H1 (cell line): ENCODE results near the gene MYRIP. TPM values are rescaled to one million over a fixed set of nuclear protein-coding genes. Genes with fewer than 3 reads are reported as not detected.

Experiments
- CTCF ChIA-PET: fragments of 300-600 bp; sonication (Branson Sonifier 250); formaldehyde crosslinking; loops from one replicate; lab custom pipeline; 2021; ENCODE audit not compliant: partially characterized antibody; lab: Charles Lee
- POLR2A ChIA-PET: fragments of 300-600 bp; sonication (Branson Sonifier 250); formaldehyde crosslinking; loops from one replicate; lab custom pipeline; 2021; ENCODE audit warnings: inconsistent platforms; ENCODE audit not compliant: partially characterized antibody; lab: Charles Lee
- DNase-seq, 2 experiments: peaks; one replicate each; pipeline versions ENCODE4 v3.0.0 to v3.0.0-alpha.2; 2010 to 2022; ENCODE audit warnings: low spot score in 2 of 2, low read depth in 1 of 2, mixed read lengths in 1 of 2
- FAIRE-seq: peaks from 2 replicates; lab custom pipeline; 2011; peaks lifted over from hg19 to GRCh38; lab: Jason Lieb, UNC
- H2AFZ ChIP-seq: 2 replicates; pipeline ENCODE4 v1.8.1; 2012; ENCODE audit warnings: low read length, inconsistent platforms
- H2AK5ac ChIP-seq: 2 replicates; pipeline ENCODE4 v1.6.1; 2013; ENCODE audit warnings: low read depth, low read length
- H2BK120ac ChIP-seq: replicated peaks from 2 replicates; pipeline ENCODE3; 2013; ENCODE audit warnings: low read depth, low read length, inconsistent platforms
- H2BK12ac ChIP-seq: 2 replicates; pipeline ENCODE4 v1.6.1; 2013; ENCODE audit warnings: low read depth, low read length
- H2BK15ac ChIP-seq: 2 replicates; pipeline ENCODE4 v1.6.1; 2013; ENCODE audit warnings: low read length
- H2BK20ac ChIP-seq: 2 replicates; pipeline ENCODE4 v1.6.1; 2013; ENCODE audit warnings: low read length
- H2BK5ac ChIP-seq: 2 replicates; pipeline ENCODE4 v1.6.1; 2013; ENCODE audit warnings: low read depth, low read length
- H3K14ac ChIP-seq: 2 replicates; pipeline ENCODE4 v1.6.1; 2013; ENCODE audit warnings: inconsistent platforms; ENCODE audit not compliant: insufficient read length
- H3K18ac ChIP-seq: 2 replicates; pipeline ENCODE4 v1.6.1; 2013; ENCODE audit warnings: low read length; ENCODE audit errors: extremely low read depth
- H3K23ac ChIP-seq: 2 replicates; pipeline ENCODE4 v1.6.1; 2013; ENCODE audit warnings: inconsistent platforms; ENCODE audit not compliant: insufficient read length
- H3K23me2 ChIP-seq: 2 replicates; pipeline ENCODE4 v1.6.1; 2013; ENCODE audit warnings: low read depth, low read length
- H3K27ac ChIP-seq: 2 replicates; pipeline ENCODE4 v1.6.1; 2011; ENCODE audit warnings: low read depth, low read length, inconsistent platforms
- H3K27me3 ChIP-seq, 4 experiments: replicated peaks in 1 of 4; 1 replicate in 1 of 4; 2 replicates in 3 of 4; pipeline versions ENCODE4 v1.6.1 to v1.8.1; 2011 to 2013; ENCODE audit warnings: low read length in 3 of 4, mild to moderate bottlenecking in 3 of 4, inconsistent platforms in 2 of 4, mixed read lengths in 2 of 4, moderate library complexity in 1 of 4; ENCODE audit not compliant: control insufficient read depth in 3 of 4, insufficient read depth in 3 of 4; ENCODE audit errors: extremely low read depth in 1 of 4
- H3K36me3 ChIP-seq, 4 experiments: 2 replicates each; pipeline versions ENCODE4 v1.6.1 to v1.8.1; 2011 to 2013; ENCODE audit warnings: mild to moderate bottlenecking in 4 of 4, low read length in 3 of 4, moderate library complexity in 2 of 4, control low read depth in 1 of 4, inconsistent platforms in 1 of 4; ENCODE audit not compliant: insufficient read depth in 4 of 4, control insufficient read depth in 2 of 4
- H3K4ac ChIP-seq: replicated peaks from 2 replicates; pipeline ENCODE3; 2013; ENCODE audit warnings: low read length, low read depth, mixed read lengths, inconsistent platforms; ENCODE audit not compliant: insufficient read length
- H3K4me1 ChIP-seq, 4 experiments: replicated peaks in 1 of 4; 1 replicate in 1 of 4; 2 replicates in 3 of 4; pipeline versions ENCODE4 v1.6.1 to v1.8.1; 2011 to 2013; ENCODE audit warnings: low read length in 3 of 4, inconsistent platforms in 2 of 4, mixed read lengths in 1 of 4; ENCODE audit not compliant: insufficient read depth in 4 of 4, control insufficient read depth in 3 of 4
- H3K4me2 ChIP-seq, 2 experiments: 2 replicates each; pipeline versions ENCODE4 v1.6.1 to v1.8.1; 2011 to 2013; ENCODE audit warnings: low read depth in 2 of 2, low read length in 2 of 2, control low read depth in 1 of 2, inconsistent platforms in 1 of 2, mild to moderate bottlenecking in 1 of 2; ENCODE audit not compliant: insufficient read depth in 1 of 2
- H3K4me3 ChIP-seq, 4 experiments: fragments of 200-600, 300-600 bp in 1 of 4; sonication (generic), shearing (Covaris generic), sonication (Bioruptor Twin) in 1 of 4; 2 replicates each; pipeline versions ENCODE4 v1.5.1 to v1.8.1; 2011 to 2016; ENCODE audit warnings: low read length in 4 of 4, low read depth in 3 of 4, control low read depth in 2 of 4, inconsistent platforms in 2 of 4, mild to moderate bottlenecking in 2 of 4, mixed read lengths in 1 of 4, moderate library complexity in 1 of 4; ENCODE audit not compliant: insufficient read depth in 2 of 4; ENCODE audit errors: extremely low read depth in 1 of 4
- H3K56ac ChIP-seq: replicated peaks from 2 replicates; pipeline ENCODE3; 2013; ENCODE audit warnings: low read depth, mild to moderate bottlenecking, mixed read lengths, low read length, inconsistent platforms; ENCODE audit not compliant: insufficient read length
- H3K79me1 ChIP-seq: 2 replicates; pipeline ENCODE4 v1.6.1; 2013; ENCODE audit warnings: low read depth, low read length, control low read depth
- H3K79me2 ChIP-seq, 2 experiments: 2 replicates each; pipeline versions ENCODE4 v1.6.1 to v1.8.1; 2012 to 2013; ENCODE audit warnings: low read length in 2 of 2, mild to moderate bottlenecking in 2 of 2, inconsistent platforms in 1 of 2; ENCODE audit not compliant: insufficient read depth in 2 of 2, control insufficient read depth in 1 of 2
- H3K9ac ChIP-seq, 4 experiments: replicated peaks in 1 of 4; 1 replicate in 1 of 4; 2 replicates in 3 of 4; pipeline versions ENCODE4 v1.6.1 to v1.8.1; 2011 to 2013; ENCODE audit warnings: low read depth in 3 of 4, low read length in 3 of 4, control low read depth in 2 of 4, mild to moderate bottlenecking in 2 of 4, moderate library complexity in 2 of 4, inconsistent platforms in 1 of 4; ENCODE audit errors: extremely low read depth in 1 of 4
- H3K9me3 ChIP-seq, 2 experiments: 2 replicates each; pipeline versions ENCODE4 v1.6.1 to v1.8.1; 2012 to 2013; ENCODE audit warnings: mild to moderate bottlenecking in 2 of 2, moderate library complexity in 2 of 2, control low read depth in 1 of 2, inconsistent platforms in 1 of 2, low read depth in 1 of 2, low read length in 1 of 2, mixed read lengths in 1 of 2; ENCODE audit not compliant: insufficient read depth in 2 of 2
- H4K20me1 ChIP-seq, 2 experiments: replicated peaks in 1 of 2; 2 replicates each; pipeline versions ENCODE3 to v1.8.1; 2011 to 2013; ENCODE audit warnings: inconsistent platforms in 2 of 2, low read length in 2 of 2, mild to moderate bottlenecking in 1 of 2; ENCODE audit not compliant: insufficient read depth in 2 of 2, control insufficient read depth in 1 of 2
- H4K5ac ChIP-seq: 2 replicates; pipeline ENCODE4 v1.6.1; 2013; ENCODE audit warnings: low read length, low read depth, mixed read lengths, inconsistent platforms; ENCODE audit not compliant: insufficient read length
- H4K8ac ChIP-seq: 2 replicates; pipeline ENCODE4 v1.8.0; 2013; ENCODE audit warnings: mild to moderate bottlenecking, moderate library complexity, low read length, inconsistent platforms; ENCODE audit not compliant: insufficient read depth; ENCODE audit errors: extremely low read depth
- H4K91ac ChIP-seq: replicated peaks from 2 replicates; pipeline ENCODE3; 2013; ENCODE audit warnings: low read length, mixed read lengths, inconsistent platforms; ENCODE audit not compliant: insufficient read length
- WGBS, 2 experiments: shearing (Covaris generic) in 1 of 2; methylation state at CpG; one replicate each; pipeline versions ENCODE4 v1.1.6 to v1.1.7; 2013 to 2015; ENCODE audit warnings: low lambda C conversion rate in 2 of 2, mixed read lengths in 2 of 2, inconsistent platforms in 1 of 2, low coverage in 1 of 2, missing lambda C conversion rate in 1 of 2; ENCODE audit not compliant: insufficient replicate concordance in 2 of 2, insufficient coverage in 1 of 2, insufficient read length in 1 of 2; ENCODE audit errors: extremely low coverage in 1 of 2, missing lambda C conversion rate in 1 of 2; 5-methylcytosine and 5-hydroxymethylcytosine counted together
- polyA plus RNA-seq, 7 experiments: library from polyadenylated mRNA; depleted of rRNA in 3 of 7; stranded (reverse) in 5 of 7; unstranded in 2 of 7; fragments of >200 nt in 5 of 7; fragments of 200-250 nt in 2 of 7; gene quantifications; 1 replicate in 5 of 7; 2 replicates in 1 of 7; 4 replicates in 1 of 7; pipeline versions ENCODE4 v1.2.1 to v1.2.3, GENCODE V29; 2011 to 2013; ENCODE audit warnings: missing spikeins in 2 of 7, mixed read lengths in 2 of 7
- total RNA-seq: library from RNA; stranded (reverse); fragmentation: NEBNext Ultra II Directional; extraction: Animal tissue kit (Norgen Biotek cat#: 25700); gene quantifications from 2 replicates; pipeline ENCODE4 v1.2.1, GENCODE V29; 2021
- TF ChIP-seq, protein P1 (sequence below): IDR thresholded peaks from 2 replicates; pipeline ENCODE4 v1.6.1; 2011; ENCODE audit warnings: low read depth, mild to moderate bottlenecking, low read length; ENCODE audit not compliant: insufficient read depth

Gene MYRIP
- total and polyA plus RNA-seq, 2 of the 8 experiments (the other 6 are each of a cell fraction or from before 2014, with no cell fraction given), result 0.54 to 4.3 TPM

DNA sequence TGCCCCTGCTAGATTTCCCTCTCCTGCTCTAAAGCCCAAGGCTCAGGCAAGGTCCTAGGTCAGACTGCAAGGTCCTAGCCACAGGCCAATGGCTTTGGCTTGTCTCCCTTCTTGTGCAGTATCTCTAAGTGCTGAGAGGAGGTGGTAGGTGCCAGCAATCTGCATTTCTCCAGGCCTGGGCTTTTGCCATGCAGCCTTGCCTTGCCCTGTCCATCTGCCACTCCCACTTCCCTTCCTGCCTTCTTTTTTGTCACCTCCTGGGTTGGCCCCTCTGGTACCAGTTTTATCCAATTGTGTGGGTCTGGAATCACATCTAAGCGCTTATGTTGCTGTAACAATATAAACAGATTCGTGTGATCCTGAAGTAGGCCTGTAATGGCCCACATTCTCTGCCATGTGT, 109.9 kb downstream of the MYRIP start:
- Histone ChIP-seq H3K9ac (no peak overlapping the region), H4K8ac (peak overlapping the region; percentile 54; the same call in 1 of the 2 replicates), H3K4me1 (peaks cover 0 to 4% (median 0%) of the 10 kb centered on the region in 4 experiments; a peak in 1 of 7 replicates), H2BK5ac (no peak overlapping the region), H4K91ac (no peak overlapping the region), H3K9me3 (no peaks in the 10 kb centered on the region), H2BK15ac (no peak overlapping the region), H3K27me3 (no peaks in the 10 kb centered on the region), H2AFZ (no peak overlapping the region), H2BK120ac (no peak overlapping the region), H3K23ac (no peak overlapping the region), H3K4ac (no peak overlapping the region), H3K18ac (no peak overlapping the region), H2BK20ac (no peak overlapping the region), H3K4me3 (no peak overlapping the region), H4K5ac (no peak overlapping the region), H3K14ac (no peak overlapping the region), H3K79me1 (no peaks in the 10 kb centered on the region), H3K79me2 (no peaks in the 10 kb centered on the region), H2AK5ac (no peak overlapping the region), H3K23me2 (peaks cover 3% of the 10 kb centered on the region; the same call in 1 of the 2 replicates), H2BK12ac (no peak overlapping the region), H3K36me3 (no peaks in the 10 kb centered on the region), H4K20me1 (no peaks in the 10 kb centered on the region), H3K56ac (no peak overlapping the region), H3K4me2 (no peak overlapping the region), H3K27ac (no peak overlapping the region)
- DNase-seq (no peak), FAIRE-seq (no peak)
- TF ChIP-seq, protein P1, sequence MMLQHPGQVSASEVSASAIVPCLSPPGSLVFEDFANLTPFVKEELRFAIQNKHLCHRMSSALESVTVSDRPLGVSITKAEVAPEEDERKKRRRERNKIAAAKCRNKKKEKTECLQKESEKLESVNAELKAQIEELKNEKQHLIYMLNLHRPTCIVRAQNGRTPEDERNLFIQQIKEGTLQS, result no peak
- CTCF ChIA-PET, result no interaction called here
- POLR2A ChIA-PET, result no interaction called here
- WGBS, 2 experiments, result 97% methylated on average over 2 of the region's 2 CpGs; no CpG with 5 or more reads in 1 of the 2 experiments
